Measurements from ENCODE around the gene DYRK2. TPM values are rescaled to one million over a fixed set of nuclear protein-coding genes. Genes with fewer than 3 reads are reported as not detected.
"Not testable (repeated sequence)": the region's sequence is repeated elsewhere in the genome, so short reads cannot be mapped to it uniquely, and the experiment has no call there.

The DYRK2 gene
- total and polyA plus RNA-seq, 2 experiments from 2014 or later, result 7.1 to 34.1 TPM

DNA sequence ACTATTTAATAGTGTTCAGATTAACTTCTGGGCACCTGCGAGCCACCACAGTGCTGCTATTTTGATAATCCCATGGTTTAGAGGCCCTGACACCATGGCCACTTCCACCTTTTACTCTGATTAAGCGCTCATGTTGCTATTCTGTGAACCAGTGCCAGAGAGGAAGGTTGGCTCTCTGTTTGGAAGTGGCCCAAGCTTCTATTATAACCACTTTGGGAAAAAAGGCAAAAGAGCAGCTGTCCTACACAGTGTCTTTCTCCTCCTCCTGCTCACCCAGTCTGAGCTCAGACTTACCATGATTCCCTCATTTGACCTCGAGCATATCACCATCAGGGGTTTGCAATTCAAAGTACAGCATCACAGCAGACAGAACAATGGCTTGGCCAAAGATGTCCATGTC lies 23.3 kb downstream of the DYRK2 start:
- peaks cover 8% of the 10 kb centered on the region; the same call in 1 of the 2 replicates for H3K9me2 ChIP-seq (ENCODE audit: insufficient read depth)
- H3K4me3 ChIP-seq, result no peak overlapping the region
- no peak for ATAC-seq
- no peaks in the 10 kb centered on the region for H3F3A ChIP-seq (replicated peaks; ENCODE audit: low read depth)
- no peak overlapping the region for H3K4me3 Mint-ChIP-seq
- H3K4me2 ChIP-seq, result no peak overlapping the region
- H4K20me1 ChIP-seq (replicated peaks; ENCODE audit: insufficient read depth), result no peaks in the 10 kb centered on the region
- no peaks in the 10 kb centered on the region; the same call in 2 of the 3 replicates for H3K4me1 Mint-ChIP-seq
- no peak overlapping the region for H3K27ac ChIP-seq (ENCODE audit: low read depth)
- peaks cover 9% of the 10 kb centered on the region; the same call in 1 of the 2 replicates for H3K36me3 ChIP-seq (ENCODE audit: insufficient read depth)
- H3K27me3 Mint-ChIP-seq (ENCODE audit: insufficient read depth, low read depth, poor library complexity), result peaks cover 2% of the 10 kb centered on the region
- DNase-seq (ENCODE audit: low spot score), result no peak
- peaks cover 32% of the 10 kb centered on the region for H3K9me3 Mint-ChIP-seq
- peaks cover 35% of the 10 kb centered on the region for H3K36me3 Mint-ChIP-seq (ENCODE audit: low read depth)
- H3K27me3 ChIP-seq (ENCODE audit: insufficient read depth), result no peaks in the 10 kb centered on the region
- no peak overlapping the region for H2AFZ ChIP-seq
- TF ChIP-seq ZNF114 (CRISPR knock-in tag; IDR thresholded peaks at IDR 0.05), result no peak
- TF ChIP-seq, protein P1, sequence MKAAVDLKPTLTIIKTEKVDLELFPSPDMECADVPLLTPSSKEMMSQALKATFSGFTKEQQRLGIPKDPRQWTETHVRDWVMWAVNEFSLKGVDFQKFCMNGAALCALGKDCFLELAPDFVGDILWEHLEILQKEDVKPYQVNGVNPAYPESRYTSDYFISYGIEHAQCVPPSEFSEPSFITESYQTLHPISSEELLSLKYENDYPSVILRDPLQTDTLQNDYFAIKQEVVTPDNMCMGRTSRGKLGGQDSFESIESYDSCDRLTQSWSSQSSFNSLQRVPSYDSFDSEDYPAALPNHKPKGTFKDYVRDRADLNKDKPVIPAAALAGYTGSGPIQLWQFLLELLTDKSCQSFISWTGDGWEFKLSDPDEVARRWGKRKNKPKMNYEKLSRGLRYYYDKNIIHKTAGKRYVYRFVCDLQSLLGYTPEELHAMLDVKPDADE (IDR thresholded peaks at IDR 0.05), result no peak
- no peak for TF ChIP-seq ZNF331 (CRISPR knock-in tag; IDR thresholded peaks at IDR 0.05; ENCODE audit: low read depth)
- TF ChIP-seq POLR2AphosphoS5 (IDR thresholded peaks at IDR 0.05; ENCODE audit: low read depth), result no peak
- TF ChIP-seq EZH2phosphoT487 (IDR thresholded peaks at IDR 0.05; ENCODE audit: unreplicated experiment), result no peak
- TF ChIP-seq JUNB (IDR thresholded peaks at IDR 0.05; ENCODE audit: unreplicated experiment), result no peak
- no peak for TF ChIP-seq CREB1 (CRISPR knock-in tag; IDR thresholded peaks at IDR 0.05; ENCODE audit: low read depth)
- TF ChIP-seq CTCF (conservative IDR thresholded peaks at IDR 0.05; ENCODE audit: low read depth in 2 of 2), result no peak
- no peak for TF ChIP-seq NANOG (IDR thresholded peaks at IDR 0.05; ENCODE audit: borderline replicate concordance)
- no peak for TF ChIP-seq STAT1 (IDR thresholded peaks at IDR 0.05; ENCODE audit: unreplicated experiment)
- no peaks in the 10 kb centered on the region for H3K4me1 ChIP-seq (ENCODE audit: insufficient read depth)
- no peak overlapping the region for H3K27ac Mint-ChIP-seq
- no peaks in the 10 kb centered on the region for H3K79me2 ChIP-seq (replicated peaks; ENCODE audit: insufficient read depth)

DNA sequence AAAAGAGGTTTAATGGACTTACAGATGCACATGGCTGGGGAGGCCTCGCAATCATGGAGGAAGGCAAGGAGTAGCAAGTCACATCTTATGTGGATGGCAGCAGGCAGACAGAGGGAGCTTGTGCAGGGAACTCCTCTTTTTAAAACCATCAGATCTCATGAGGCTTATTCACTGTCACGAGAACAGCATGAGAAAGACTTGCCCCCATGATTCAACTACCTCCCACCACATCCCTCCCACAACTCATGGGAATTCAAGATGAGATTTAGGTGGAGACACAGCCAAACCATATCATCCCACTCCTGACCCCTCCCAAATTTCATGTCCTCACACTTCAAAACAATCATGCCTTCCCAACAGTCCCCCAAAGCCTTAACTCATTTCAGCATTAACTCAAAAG lies 24.0 kb downstream of the DYRK2 start:
- H3K9me3 Mint-ChIP-seq, result peaks cover 32% of the 10 kb centered on the region
- not testable (repeated sequence) for H3K27me3 Mint-ChIP-seq (ENCODE audit: insufficient read depth, low read depth, poor library complexity); H2AFZ ChIP-seq; H3K27ac Mint-ChIP-seq; DNase-seq (ENCODE audit: low spot score); H3K27me3 ChIP-seq (ENCODE audit: insufficient read depth); H3K4me3 Mint-ChIP-seq; H3K36me3 ChIP-seq (ENCODE audit: insufficient read depth); H3F3A ChIP-seq (replicated peaks; ENCODE audit: low read depth); H4K20me1 ChIP-seq (replicated peaks; ENCODE audit: insufficient read depth); H3K4me1 Mint-ChIP-seq; H3K27ac ChIP-seq (ENCODE audit: low read depth); H3K4me2 ChIP-seq; H3K9me2 ChIP-seq (ENCODE audit: insufficient read depth); H3K79me2 ChIP-seq (replicated peaks; ENCODE audit: insufficient read depth); H3K4me1 ChIP-seq (ENCODE audit: insufficient read depth); ATAC-seq; H3K4me3 ChIP-seq
- peaks cover 35% of the 10 kb centered on the region for H3K36me3 Mint-ChIP-seq (ENCODE audit: low read depth)

- peaks cover 32% of the 10 kb centered on the region for H3K9me3 Mint-ChIP-seq
- H3K79me2 ChIP-seq (replicated peaks; ENCODE audit: insufficient read depth); H3K27ac ChIP-seq (ENCODE audit: low read depth); H3K36me3 ChIP-seq (ENCODE audit: insufficient read depth); H2AFZ ChIP-seq; H4K20me1 ChIP-seq (replicated peaks; ENCODE audit: insufficient read depth); ATAC-seq; H3K27me3 ChIP-seq (ENCODE audit: insufficient read depth); H3K27ac Mint-ChIP-seq; H3K4me3 ChIP-seq; H3K4me1 Mint-ChIP-seq; H3K4me1 ChIP-seq (ENCODE audit: insufficient read depth); H3K4me2 ChIP-seq; H3F3A ChIP-seq (replicated peaks; ENCODE audit: low read depth); H3K27me3 Mint-ChIP-seq (ENCODE audit: insufficient read depth, low read depth, poor library complexity); DNase-seq (ENCODE audit: low spot score); H3K4me3 Mint-ChIP-seq; H3K9me2 ChIP-seq (ENCODE audit: insufficient read depth): not testable (repeated sequence)
- H3K36me3 Mint-ChIP-seq (ENCODE audit: low read depth), result peaks cover 35% of the 10 kb centered on the region
Measured at GRCh38 chr12:67673509-67673908, 25.0 kb downstream of the DYRK2 start.

Data from GM23338 (cell line).